OCI-LY3 (cell line): ENCODE measurements around the gene SLC26A4.

ENCODE experiments used
- H2AFZ ChIP-seq: fragments of 200-600, 300-600 bp; shearing (Covaris generic); 2 replicates; pipeline ENCODE4 v1.6.0; 2014; ENCODE audit warnings: antibody characterized with exemption, low read depth, low read length
- H3K27ac ChIP-seq: fragments of 200-600, 300-600 bp; sonication (generic); 2 replicates; pipeline ENCODE4 v1.5.1; 2014; ENCODE audit warnings: mild to moderate bottlenecking, low read length, moderate library complexity, mixed read lengths
- H3K27me3 ChIP-seq: fragments of 200-600, 300-600 bp; sonication (generic); 2 replicates; pipeline ENCODE4 v1.6.1; 2014; ENCODE audit warnings: low read depth, low read length, mixed read lengths
- H3K36me3 ChIP-seq: fragments of 200-600, 300-600 bp; sonication (generic); replicated peaks from 2 replicates; pipeline ENCODE3; 2014; ENCODE audit warnings: low read depth, low read length, mixed read lengths
- H3K4me1 ChIP-seq: fragments of 300-600, 200-600 bp; sonication (generic); 2 replicates; pipeline ENCODE4 v1.6.1; 2014; ENCODE audit warnings: low read length, mixed read lengths
- H3K4me2 ChIP-seq: fragments of 200-600, 300-600 bp; sonication (generic); 2 replicates; pipeline ENCODE4 v1.6.1; 2014; ENCODE audit warnings: low read length, mixed read lengths
- H3K4me3 ChIP-seq: fragments of 300-600, 200-600 bp; sonication (generic); 2 replicates; pipeline ENCODE4 v1.5.1; 2014; ENCODE audit warnings: antibody characterized with exemption, mild to moderate bottlenecking, low read length, moderate library complexity
- H3K79me2 ChIP-seq: fragments of 300-600, 200-600 bp; shearing (Covaris generic); 2 replicates; pipeline ENCODE4 v1.6.1; 2014; ENCODE audit warnings: mild to moderate bottlenecking, low read length, mixed read lengths
- H3K9ac ChIP-seq: fragments of 300-600, 200-600 bp; shearing (Covaris generic); 2 replicates; pipeline ENCODE4 v1.6.0; 2014; ENCODE audit warnings: mild to moderate bottlenecking, low read length, moderate library complexity
- H3K9me3 ChIP-seq: fragments of 200-600, 300-600 bp; shearing (Covaris generic); 2 replicates; pipeline ENCODE4 v1.6.1; 2014; ENCODE audit warnings: low read length, mixed read lengths; ENCODE audit not compliant: insufficient read depth
- H4K20me1 ChIP-seq: fragments of 200-600, 300-600 bp; sonication (generic); 2 replicates; pipeline ENCODE4 v1.6.1; 2016; ENCODE audit warnings: low read length, mixed read lengths; ENCODE audit not compliant: insufficient read depth
- CTCF ChIP-seq: fragments of 200-600, 300-600 bp; sonication (generic); IDR thresholded peaks from 2 replicates; pipeline ENCODE4 v1.5.1; 2014; ENCODE audit warnings: antibody characterized with exemption, low read length, low read depth
- EZH2phosphoT487 ChIP-seq: fragments of 200-600 bp; shearing (Covaris generic); IDR thresholded peaks from 2 replicates; pipeline ENCODE4 v1.6.1; 2018; ENCODE audit warnings: antibody characterized with exemption, mixed run types, low read depth

The SLC26A4 gene

GRCh38 chr7:107715531-107715930 is 54.9 kb downstream of the SLC26A4 start:
- no peak overlapping the region for H3K9ac ChIP-seq
- no peaks in the 10 kb centered on the region for H3K79me2 ChIP-seq
- H3K27ac ChIP-seq: no peak overlapping the region
- TF ChIP-seq EZH2phosphoT487 (no peak), CTCF (no peak)
- H3K4me3 ChIP-seq: no peak overlapping the region
- peaks cover 40% of the 10 kb centered on the region for H3K27me3 ChIP-seq
- no peak overlapping the region for H2AFZ ChIP-seq
- H3K36me3 ChIP-seq: no peaks in the 10 kb centered on the region
- no peaks in the 10 kb centered on the region for H3K9me3 ChIP-seq
- no peak overlapping the region for H3K4me2 ChIP-seq
- H3K4me1 ChIP-seq: no peaks in the 10 kb centered on the region
- no peaks in the 10 kb centered on the region for H4K20me1 ChIP-seq

- Histone ChIP-seq H3K4me1 (no peaks in the 10 kb centered on the region), H3K27me3 (peaks cover 33% of the 10 kb centered on the region), H3K36me3 (no peaks in the 10 kb centered on the region), H3K4me3 (no peak overlapping the region), H3K4me2 (no peak overlapping the region), H2AFZ (no peak overlapping the region), H3K9ac (no peak overlapping the region), H3K9me3 (no peaks in the 10 kb centered on the region), H3K79me2 (no peaks in the 10 kb centered on the region), H3K27ac (no peak overlapping the region), H4K20me1 (no peaks in the 10 kb centered on the region)
- TF ChIP-seq CTCF: no peak
- no peak for TF ChIP-seq EZH2phosphoT487
These were observed 58.0 kb downstream of the SLC26A4 start for GRCh38 chr7:107718456-107719193.

GRCh38 chr7:107721286-107721685 is 60.7 kb downstream of the SLC26A4 start:
- Histone ChIP-seq H3K4me2 (no peak overlapping the region), H2AFZ (no peak overlapping the region), H3K4me1 (no peaks in the 10 kb centered on the region), H3K9me3 (no peaks in the 10 kb centered on the region), H3K4me3 (no peak overlapping the region), H3K36me3 (no peaks in the 10 kb centered on the region), H3K9ac (no peak overlapping the region), H3K27ac (no peak overlapping the region), H4K20me1 (no peaks in the 10 kb centered on the region), H3K27me3 (peaks cover 39% of the 10 kb centered on the region), H3K79me2 (no peaks in the 10 kb centered on the region)
- TF ChIP-seq EZH2phosphoT487 (no peak), CTCF (no peak)

GRCh38 chr7:107723255-107723654 is 62.6 kb downstream of the SLC26A4 start:
- Histone ChIP-seq H3K27ac (no peak overlapping the region), H3K4me1 (no peaks in the 10 kb centered on the region), H2AFZ (no peak overlapping the region), H3K4me3 (no peak overlapping the region), H3K27me3 (peaks cover 52% of the 10 kb centered on the region), H4K20me1 (no peaks in the 10 kb centered on the region), H3K9ac (no peak overlapping the region), H3K9me3 (no peaks in the 10 kb centered on the region), H3K79me2 (no peaks in the 10 kb centered on the region), H3K4me2 (no peak overlapping the region), H3K36me3 (no peaks in the 10 kb centered on the region)
- no peak for TF ChIP-seq EZH2phosphoT487
- no peak for TF ChIP-seq CTCF
